KMS-11 (cell line): ENCODE data around the gene VIT.

Experiments
- H2AFZ ChIP-seq: fragments of 200-600 bp; sonication (generic); 2 replicates; pipeline ENCODE4 v1.6.1; 2016; ENCODE audit warnings: antibody characterized with exemption, mixed run types, low read depth
- H3K27ac ChIP-seq: fragments of 200-600 bp; sonication (generic); 2 replicates; pipeline ENCODE4 v1.6.1; 2016; ENCODE audit warnings: mild to moderate bottlenecking, mixed run types
- H3K27me3 ChIP-seq: fragments of 200-600 bp; sonication (generic); 2 replicates; pipeline ENCODE4 v1.6.1; 2017; ENCODE audit warnings: mild to moderate bottlenecking, low read depth, mixed run types, moderate library complexity; ENCODE audit not compliant: insufficient read depth
- H3K36me3 ChIP-seq: fragments of 200-600 bp; sonication (generic); 2 replicates; pipeline ENCODE4 v1.6.1; 2017; ENCODE audit warnings: mild to moderate bottlenecking, mixed run types; ENCODE audit not compliant: insufficient read depth
- H3K4me1 ChIP-seq: fragments of 200-600 bp; sonication (generic); 2 replicates; pipeline ENCODE4 v1.6.1; 2016; ENCODE audit warnings: mild to moderate bottlenecking, low read depth, mixed run types; ENCODE audit not compliant: poor library complexity, severe bottlenecking
- H3K4me2 ChIP-seq: fragments of 200-600 bp; sonication (generic); 2 replicates; pipeline ENCODE4 v1.7.0; 2016; ENCODE audit warnings: mild to moderate bottlenecking, mixed run types
- H3K4me3 ChIP-seq: fragments of 200-600 bp; sonication (generic); IDR thresholded peaks from 2 replicates; pipeline ENCODE4 v1.6.1; 2017; ENCODE audit warnings: low read depth, low read length, mixed read lengths; ENCODE audit not compliant: insufficient read depth
- H3K79me2 ChIP-seq: fragments of 200-600 bp; sonication (generic); 2 replicates; pipeline ENCODE4 v1.6.1; 2016; ENCODE audit warnings: low read depth, mixed run types; ENCODE audit not compliant: insufficient read depth
- H3K9ac ChIP-seq: fragments of 200-600 bp; sonication (generic); 2 replicates; pipeline ENCODE4 v1.6.1; 2016; ENCODE audit warnings: mild to moderate bottlenecking, mixed run types
- H4K20me1 ChIP-seq: fragments of 200-600 bp; sonication (generic); 2 replicates; pipeline ENCODE4 v1.6.1; 2016; ENCODE audit warnings: mild to moderate bottlenecking, mixed run types; ENCODE audit not compliant: insufficient read depth
- TF ChIP-seq, protein P1 (sequence below): fragments of 200-600 bp; sonication (generic); conservative IDR thresholded peaks from 2 replicates; pipeline ENCODE4 v1.6.1; 2017; ENCODE audit warnings: low read depth, mild to moderate bottlenecking, antibody characterized with exemption, low read length, moderate library complexity, mixed read lengths

The VIT gene

DNA sequence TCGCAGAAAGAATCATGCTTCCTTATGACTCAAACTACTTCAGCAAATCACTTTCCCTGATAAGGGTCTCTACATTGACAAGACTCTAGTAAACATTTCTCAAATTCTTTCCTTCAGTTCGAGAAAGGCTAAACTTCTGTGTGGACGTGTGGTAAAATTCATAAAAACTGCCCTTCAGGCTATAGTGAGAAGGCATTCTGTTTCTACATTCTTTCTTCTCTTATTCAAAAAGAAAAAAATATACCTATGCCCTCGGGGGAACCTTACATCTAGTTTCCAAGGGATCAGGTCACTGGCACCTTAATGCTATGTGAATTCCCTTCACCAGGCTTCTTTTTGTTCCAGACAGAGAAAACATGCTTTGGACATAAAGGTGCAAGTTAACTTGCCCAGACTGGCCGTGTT, 4.9 kb downstream of the VIT start:
- TF ChIP-seq, protein P1, sequence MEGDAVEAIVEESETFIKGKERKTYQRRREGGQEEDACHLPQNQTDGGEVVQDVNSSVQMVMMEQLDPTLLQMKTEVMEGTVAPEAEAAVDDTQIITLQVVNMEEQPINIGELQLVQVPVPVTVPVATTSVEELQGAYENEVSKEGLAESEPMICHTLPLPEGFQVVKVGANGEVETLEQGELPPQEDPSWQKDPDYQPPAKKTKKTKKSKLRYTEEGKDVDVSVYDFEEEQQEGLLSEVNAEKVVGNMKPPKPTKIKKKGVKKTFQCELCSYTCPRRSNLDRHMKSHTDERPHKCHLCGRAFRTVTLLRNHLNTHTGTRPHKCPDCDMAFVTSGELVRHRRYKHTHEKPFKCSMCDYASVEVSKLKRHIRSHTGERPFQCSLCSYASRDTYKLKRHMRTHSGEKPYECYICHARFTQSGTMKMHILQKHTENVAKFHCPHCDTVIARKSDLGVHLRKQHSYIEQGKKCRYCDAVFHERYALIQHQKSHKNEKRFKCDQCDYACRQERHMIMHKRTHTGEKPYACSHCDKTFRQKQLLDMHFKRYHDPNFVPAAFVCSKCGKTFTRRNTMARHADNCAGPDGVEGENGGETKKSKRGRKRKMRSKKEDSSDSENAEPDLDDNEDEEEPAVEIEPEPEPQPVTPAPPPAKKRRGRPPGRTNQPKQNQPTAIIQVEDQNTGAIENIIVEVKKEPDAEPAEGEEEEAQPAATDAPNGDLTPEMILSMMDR, result no peak
- no peak overlapping the region for H3K4me2 ChIP-seq
- no peak overlapping the region for H2AFZ ChIP-seq

DNA sequence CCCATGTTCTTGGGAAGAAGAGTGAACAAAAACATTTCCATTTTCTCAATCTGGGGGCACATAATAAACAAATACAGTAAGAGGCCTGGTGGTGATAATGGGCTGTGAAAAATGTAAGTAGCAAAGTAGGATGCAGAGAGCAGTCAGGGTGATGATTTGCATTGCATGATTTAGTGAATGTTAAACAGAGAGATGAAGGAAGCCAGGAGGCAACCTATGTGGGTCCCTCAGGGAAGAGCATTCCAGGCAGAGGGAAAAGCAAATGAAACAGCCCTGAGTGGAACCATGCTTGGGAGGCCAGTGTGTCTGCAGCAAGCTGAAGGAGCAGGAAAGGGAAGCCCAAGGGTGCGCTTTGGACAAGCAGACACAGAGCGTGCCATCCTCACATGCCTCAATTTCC, 5.4 kb downstream of the VIT start:
- no peak overlapping the region for H3K4me3 ChIP-seq
- H3K4me1 ChIP-seq, result peaks cover 9% of the 10 kb centered on the region
- no peaks in the 10 kb centered on the region for H3K27me3 ChIP-seq
- no peaks in the 10 kb centered on the region for H3K79me2 ChIP-seq
- H3K4me2 ChIP-seq, result no peak overlapping the region
- H2AFZ ChIP-seq, result no peak overlapping the region
- TF ChIP-seq, protein P1, result no peak
- H4K20me1 ChIP-seq, result no peaks in the 10 kb centered on the region
- no peaks in the 10 kb centered on the region for H3K36me3 ChIP-seq
- no peak overlapping the region for H3K27ac ChIP-seq
- H3K9ac ChIP-seq, result no peak overlapping the region

More for the DNA sequence above, 4.9 kb downstream of the VIT start:
- Histone ChIP-seq H4K20me1 (no peaks in the 10 kb centered on the region), H3K27ac (no peak overlapping the region), H3K4me3 (no peak overlapping the region), H3K9ac (no peak overlapping the region), H3K36me3 (no peaks in the 10 kb centered on the region), H3K79me2 (no peaks in the 10 kb centered on the region), H3K27me3 (no peaks in the 10 kb centered on the region), H3K4me1 (peaks cover 14% of the 10 kb centered on the region)

DNA sequence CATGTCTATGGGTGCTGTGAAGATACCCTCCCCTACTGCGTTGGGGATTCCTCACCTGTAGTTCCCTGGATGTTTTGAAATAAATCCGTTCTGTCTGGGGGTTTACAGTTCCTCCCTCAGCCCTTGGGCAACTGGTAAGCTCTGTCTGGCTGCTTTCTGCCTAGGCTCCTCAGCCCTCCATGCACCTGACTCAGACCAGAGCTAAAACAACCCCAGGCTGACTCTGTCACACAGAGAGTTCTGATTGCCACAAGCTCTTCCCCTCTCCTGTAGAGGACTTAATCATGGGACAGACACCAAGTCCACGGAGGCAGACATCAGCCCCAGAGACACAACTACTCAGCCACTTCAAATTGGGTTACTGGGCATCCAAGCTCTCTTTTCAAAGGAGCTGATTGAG, 6.3 kb downstream of the VIT start:
- TF ChIP-seq, protein P1, result no peak
- Histone ChIP-seq H2AFZ (no peak overlapping the region), H3K36me3 (no peaks in the 10 kb centered on the region), H4K20me1 (no peaks in the 10 kb centered on the region), H3K4me1 (no peaks in the 10 kb centered on the region), H3K79me2 (no peaks in the 10 kb centered on the region), H3K4me3 (no peak overlapping the region), H3K27me3 (no peaks in the 10 kb centered on the region), H3K9ac (no peak overlapping the region), H3K4me2 (no peak overlapping the region), H3K27ac (no peak overlapping the region)

DNA sequence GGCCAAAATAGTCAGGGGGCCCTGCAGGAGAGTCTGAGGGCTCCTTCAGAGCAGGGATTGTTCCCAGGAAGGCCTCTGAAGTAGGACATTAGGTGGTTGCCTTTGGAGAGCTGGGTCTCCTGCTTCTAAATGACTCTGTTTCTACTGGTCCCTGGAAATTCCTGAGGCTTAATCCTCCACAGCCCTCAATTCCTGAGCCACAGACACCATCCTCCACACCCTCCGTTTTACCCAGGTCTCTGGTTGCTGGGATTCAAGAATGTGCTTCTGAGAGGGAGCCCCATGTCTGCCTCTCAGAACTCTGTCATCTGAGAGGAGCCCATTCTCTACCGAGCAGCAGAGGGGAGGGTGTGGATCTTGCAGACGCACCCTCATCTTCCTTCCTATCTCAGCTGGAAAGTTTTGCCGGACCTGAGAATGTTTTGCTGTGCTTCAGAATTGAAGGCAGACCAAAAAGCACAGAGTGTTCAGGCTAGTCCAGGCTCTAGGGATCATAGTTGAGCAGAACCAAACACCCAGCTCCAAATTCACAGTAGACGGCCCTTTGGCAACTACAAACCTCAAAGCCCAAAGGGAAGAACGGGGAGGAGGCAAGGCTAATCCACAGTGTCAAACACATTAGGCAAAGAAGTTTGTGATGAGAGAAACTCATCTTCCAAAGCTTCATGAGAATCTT, 8.1 kb downstream of the VIT start:
- Histone ChIP-seq H4K20me1 (no peaks in the 10 kb centered on the region), H3K4me1 (no peaks in the 10 kb centered on the region), H3K4me3 (no peak overlapping the region), H3K79me2 (no peaks in the 10 kb centered on the region), H3K27ac (no peak overlapping the region), H3K4me2 (no peak overlapping the region), H3K9ac (no peak overlapping the region), H2AFZ (no peak overlapping the region), H3K36me3 (no peaks in the 10 kb centered on the region), H3K27me3 (no peaks in the 10 kb centered on the region)
- TF ChIP-seq, protein P1, result no peak
